SH-SY5Y (cell line): ENCODE results near the gene XYLT1.

Experiments used
- GATA2 ChIP-seq: IDR thresholded peaks from 2 replicates; pipeline ENCODE4 v1.6.1; 2011; ENCODE audit warnings: mild to moderate bottlenecking, low read depth, low read length
- GATA3 ChIP-seq: IDR thresholded peaks from 2 replicates; pipeline ENCODE4 v1.6.1; 2011; ENCODE audit warnings: low read depth, mild to moderate bottlenecking, low read length, moderate library complexity

XYLT1 gene

GRCh38 chr16:17334096-17334495, 136.7 kb downstream of the XYLT1 start:
- TF ChIP-seq GATA3 = no peak
- TF ChIP-seq GATA2 = no peak

- TF ChIP-seq GATA3 (no peak), GATA2 (no peak)
Measured at GRCh38 chr16:17333229-17333628, 137.5 kb downstream of the XYLT1 start.

- TF ChIP-seq GATA2 = no peak
- no peak for TF ChIP-seq GATA3
Measured at GRCh38 chr16:17331991-17332390, 138.8 kb downstream of the XYLT1 start.

GRCh38 chr16:17331071-17331607, 139.6 kb downstream of the XYLT1 start:
- no peak for TF ChIP-seq GATA2
- TF ChIP-seq GATA3 = no peak

- TF ChIP-seq GATA3 (no peak), GATA2 (no peak)
Measured at GRCh38 chr16:17330044-17330443, 140.7 kb downstream of the XYLT1 start.

- TF ChIP-seq GATA2 = no peak
- no peak for TF ChIP-seq GATA3
Measured at GRCh38 chr16:17329391-17329790, 141.4 kb downstream of the XYLT1 start.

- no peak for TF ChIP-seq GATA2
Measured at GRCh38 chr16:17328932-17329331, 141.8 kb downstream of the XYLT1 start.

GRCh38 chr16:17327664-17328335, 143.0 kb downstream of the XYLT1 start:
- TF ChIP-seq GATA3 (no peak), GATA2 (no peak)

- TF ChIP-seq GATA2 (no peak), GATA3 (no peak)
Measured at GRCh38 chr16:17325476-17326143, 145.2 kb downstream of the XYLT1 start.

- TF ChIP-seq GATA2 = no peak
- TF ChIP-seq GATA3 = no peak
Measured at GRCh38 chr16:17324451-17324850, 146.3 kb downstream of the XYLT1 start.

- no peak for TF ChIP-seq GATA2
- no peak for TF ChIP-seq GATA3
Measured at GRCh38 chr16:17323171-17323570, 147.6 kb downstream of the XYLT1 start.

GRCh38 chr16:17321824-17322223, 148.9 kb downstream of the XYLT1 start:
- TF ChIP-seq GATA3 = no peak
- no peak for TF ChIP-seq GATA2

GRCh38 chr16:17320009-17320408, 150.8 kb downstream of the XYLT1 start:
- TF ChIP-seq GATA3 = no peak
- no peak for TF ChIP-seq GATA2

GRCh38 chr16:17318238-17318637, 152.5 kb downstream of the XYLT1 start:
- TF ChIP-seq GATA2 = no peak
- TF ChIP-seq GATA3 = no peak

- TF ChIP-seq GATA2 (no peak), GATA3 (no peak)
Measured at GRCh38 chr16:17316005-17316404, 154.8 kb downstream of the XYLT1 start.
